GM19043 (cell line): Measurements from ENCODE around the gene PRDM12.

ENCODE experiments used
- ATAC-seq: cut with Tn5 transposase; IDR thresholded peaks from one replicate; pipeline ENCODE4 v1.9.1; 2021; ENCODE audit warnings: low read depth; ENCODE audit not compliant: unreplicated experiment

PRDM12 gene

GRCh38 chr9:130687615-130688014 lies 23.2 kb downstream of the PRDM12 start:
- ATAC-seq, result no peak

DNA sequence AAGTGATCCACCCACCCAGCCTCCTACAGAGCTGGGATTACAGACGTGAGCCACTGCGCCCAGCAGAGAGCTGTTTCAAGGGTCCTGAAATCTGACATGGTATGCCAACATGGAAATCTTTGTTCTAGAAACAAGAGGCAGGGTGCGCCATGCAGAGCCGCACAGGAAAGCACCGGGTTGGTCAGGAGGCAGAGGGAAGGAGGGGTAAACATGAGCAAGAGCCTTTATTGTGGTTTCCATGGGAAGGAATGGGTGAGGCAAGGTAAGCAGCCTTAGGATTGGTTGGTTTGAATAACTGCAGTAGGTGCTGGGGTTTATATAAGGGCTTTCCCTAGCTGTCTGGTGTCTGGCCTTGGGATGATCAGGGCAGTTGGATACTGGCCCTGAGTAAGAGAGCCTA lies 23.7 kb downstream of the PRDM12 start:
- no peak for ATAC-seq

GRCh38 chr9:130689572-130689936 lies 25.2 kb downstream of the PRDM12 start:
- ATAC-seq, result no peak

DNA sequence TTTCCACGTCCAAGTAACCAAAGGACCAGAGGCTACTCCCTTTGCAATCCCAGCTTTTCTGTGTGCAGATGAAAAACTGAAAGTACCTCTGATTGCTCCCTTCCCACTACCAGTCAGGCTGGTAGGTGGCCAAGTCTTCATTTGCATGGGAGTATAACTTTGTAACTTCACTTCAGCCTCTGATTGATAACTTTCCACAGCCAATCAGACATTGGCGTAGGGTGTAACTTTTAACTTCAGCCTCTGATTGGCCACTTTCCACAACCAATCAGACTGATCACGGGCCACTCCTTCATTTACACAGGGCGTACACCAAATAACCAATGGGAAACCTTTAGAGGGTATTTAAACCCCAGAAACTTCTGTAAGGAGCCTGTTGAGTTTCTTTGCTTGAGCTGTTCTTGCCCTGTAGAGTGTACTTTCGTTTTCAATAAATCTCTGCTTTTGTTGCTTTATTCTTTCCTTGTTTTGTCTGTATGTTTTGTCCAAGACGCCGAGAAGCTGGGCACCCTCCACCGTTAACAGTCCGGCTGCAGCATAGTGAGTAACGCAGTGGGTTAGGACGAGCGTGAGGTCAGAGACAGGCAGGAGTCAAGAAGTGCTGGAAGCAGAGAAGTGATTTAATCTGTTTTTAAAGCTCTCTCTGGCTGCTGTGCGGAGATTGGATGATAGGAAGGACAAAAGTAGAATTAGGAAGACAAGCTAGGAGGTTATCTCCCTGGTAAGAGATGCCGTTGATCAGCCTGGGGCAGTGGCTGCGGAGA lies 25.7 kb downstream of the PRDM12 start:
- ATAC-seq, result no peak

DNA sequence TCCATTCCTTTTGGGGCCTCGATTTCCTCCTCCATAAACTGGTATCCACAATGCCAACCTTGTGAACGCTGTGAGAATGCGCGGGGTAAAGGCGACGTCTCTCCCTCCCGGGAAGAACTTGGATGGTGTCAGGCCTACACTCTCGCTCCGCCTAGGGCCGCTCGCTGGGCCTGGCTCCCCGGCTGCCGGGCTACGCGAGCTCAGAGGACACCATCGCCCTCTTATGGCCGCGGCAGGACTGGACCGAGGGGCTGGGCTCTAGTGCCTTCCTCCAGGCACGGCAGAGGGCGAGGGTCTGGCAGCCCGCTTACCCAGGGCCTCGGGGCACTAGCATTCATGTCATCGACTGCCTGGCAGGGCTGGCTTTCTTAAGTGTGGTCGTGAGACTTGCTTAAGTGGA lies 27.9 kb downstream of the PRDM12 start:
- ATAC-seq, result no peak

GRCh38 chr9:130693101-130693425 lies 28.7 kb downstream of the PRDM12 start:
- no peak for ATAC-seq

GRCh38 chr9:130693426-130694191 lies 29.2 kb downstream of the PRDM12 start, which contains the start of gene EXOSC2:
TSS of gene EXOSC2 (plus strand) at chr9:130693780. CDS start at chr9:130693792, 12 bp downstream.
- ATAC-seq, result peak; percentile 97

- ATAC-seq, result no peak
Observed at GRCh38 chr9:130694205-130694604, 29.8 kb downstream of the PRDM12 start.

- no peak for ATAC-seq
Observed at GRCh38 chr9:130696139-130696650, 31.8 kb downstream of the PRDM12 start.

DNA sequence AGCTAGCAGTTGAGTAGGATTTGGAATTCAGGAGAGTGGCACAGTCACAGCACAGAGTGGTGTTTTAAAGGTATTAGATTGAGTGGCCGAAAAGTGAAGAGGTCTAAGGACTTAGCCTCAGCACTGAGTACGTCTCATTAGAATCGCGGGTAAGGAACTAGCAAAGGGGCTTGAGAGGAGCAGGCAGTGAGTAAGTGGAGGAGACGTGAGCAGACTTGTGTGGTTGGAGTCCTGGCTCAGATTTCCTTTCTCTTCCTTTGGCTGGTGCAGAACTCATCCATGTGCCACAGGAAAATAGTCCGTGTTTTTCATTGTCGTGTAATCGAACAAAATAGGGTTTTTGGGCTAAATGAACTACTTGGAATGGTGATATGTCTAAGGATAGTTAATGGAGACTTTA lies 32.6 kb downstream of the PRDM12 start:
- ATAC-seq, result no peak

DNA sequence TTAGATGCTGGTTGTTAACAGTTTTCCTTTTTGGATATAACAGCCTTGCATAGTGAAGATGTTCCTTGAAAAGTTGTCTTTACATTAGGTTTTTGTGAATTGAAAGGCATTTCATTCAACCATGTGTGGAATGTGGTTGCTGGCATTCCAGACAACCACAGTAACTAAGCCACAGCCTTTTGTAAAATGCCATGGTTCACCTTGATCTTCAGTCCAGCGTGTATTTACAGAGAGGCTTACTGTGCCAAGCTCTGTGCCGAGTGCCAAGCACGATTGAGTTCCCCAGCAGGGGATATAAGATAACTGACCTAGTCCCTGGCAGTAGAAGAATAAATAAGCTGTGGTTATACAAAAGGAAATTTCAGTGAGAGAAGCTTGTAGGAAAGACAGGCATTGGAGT lies 34.1 kb downstream of the PRDM12 start:
- ATAC-seq, result no peak

DNA sequence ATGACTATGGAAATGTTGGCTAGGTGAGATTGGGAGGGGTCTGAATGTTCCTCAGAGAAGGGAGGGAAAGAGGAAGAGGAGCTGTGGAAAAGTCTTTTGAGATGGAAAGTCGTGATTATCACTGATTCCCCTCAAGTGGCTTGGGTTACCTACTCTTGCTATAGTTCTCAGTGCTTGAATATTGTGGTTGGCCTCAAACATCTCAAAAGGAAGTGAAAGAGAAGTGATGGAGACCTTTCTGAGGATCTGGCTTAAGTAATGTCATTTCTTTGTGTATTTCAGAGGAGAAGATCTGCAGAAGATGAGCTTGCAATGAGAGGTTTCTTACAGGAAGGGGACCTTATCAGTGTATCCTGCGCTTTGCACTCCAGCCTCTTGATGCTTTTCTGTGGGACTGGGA lies 34.7 kb downstream of the PRDM12 start:
- no peak for ATAC-seq

- ATAC-seq, result no peak
Observed at GRCh38 chr9:130701059-130702022, 36.9 kb downstream of the PRDM12 start.

GRCh38 chr9:130703501-130703900 lies 39.1 kb downstream of the PRDM12 start:
- ATAC-seq, result no peak

- ATAC-seq, result no peak
Observed at GRCh38 chr9:130707225-130707976, 43.0 kb downstream of the PRDM12 start.

DNA sequence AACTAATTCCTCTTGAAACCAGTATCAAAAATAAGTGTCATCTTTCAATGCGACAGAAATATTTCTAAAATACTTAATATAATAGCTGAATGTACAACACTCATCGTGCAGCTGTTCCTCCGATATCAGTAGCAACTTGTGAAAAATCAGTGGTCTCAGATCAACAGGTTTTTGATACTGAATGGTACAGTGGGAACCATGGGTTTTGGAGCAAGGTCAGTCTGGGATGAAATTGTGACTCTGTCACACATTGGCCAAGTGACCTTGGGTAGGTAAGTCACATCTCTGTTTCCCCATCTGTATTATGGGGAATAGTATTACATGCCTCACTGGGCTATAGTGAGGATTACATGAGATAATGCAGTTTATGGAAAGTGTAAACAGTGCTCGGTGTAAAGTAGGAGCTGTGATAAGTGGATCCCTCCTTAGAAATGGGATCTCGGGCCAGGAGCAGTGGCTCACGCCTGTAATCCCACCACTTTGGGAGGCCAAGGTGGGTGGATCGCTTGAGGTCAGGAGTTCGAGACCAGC lies 46.5 kb downstream of the PRDM12 start:
- ATAC-seq, result no peak

DNA sequence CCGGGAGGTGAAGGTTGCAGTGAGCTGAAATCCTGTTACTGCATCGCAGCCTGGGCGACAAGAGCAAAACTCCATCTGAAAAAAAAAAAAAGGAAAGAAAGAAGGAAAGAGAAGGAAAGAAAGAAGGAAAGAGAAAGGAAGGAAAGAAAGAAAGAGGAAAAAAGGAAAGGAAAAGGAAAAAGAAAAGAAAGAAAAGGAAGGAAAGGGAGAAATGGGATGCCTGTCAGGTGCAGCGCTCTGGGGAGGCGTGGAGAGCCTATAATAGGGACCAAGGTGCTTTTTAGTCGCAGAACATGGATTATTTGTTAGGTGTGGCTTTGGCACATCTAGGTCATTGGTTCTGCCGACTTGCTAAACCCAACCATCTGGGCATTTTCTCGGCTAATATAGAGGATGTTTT lies 47.1 kb downstream of the PRDM12 start:
- ATAC-seq, result no peak

- peak; percentile 96 for ATAC-seq
Observed at GRCh38 chr9:130712564-130713285, 48.3 kb downstream of the PRDM12 start.

DNA sequence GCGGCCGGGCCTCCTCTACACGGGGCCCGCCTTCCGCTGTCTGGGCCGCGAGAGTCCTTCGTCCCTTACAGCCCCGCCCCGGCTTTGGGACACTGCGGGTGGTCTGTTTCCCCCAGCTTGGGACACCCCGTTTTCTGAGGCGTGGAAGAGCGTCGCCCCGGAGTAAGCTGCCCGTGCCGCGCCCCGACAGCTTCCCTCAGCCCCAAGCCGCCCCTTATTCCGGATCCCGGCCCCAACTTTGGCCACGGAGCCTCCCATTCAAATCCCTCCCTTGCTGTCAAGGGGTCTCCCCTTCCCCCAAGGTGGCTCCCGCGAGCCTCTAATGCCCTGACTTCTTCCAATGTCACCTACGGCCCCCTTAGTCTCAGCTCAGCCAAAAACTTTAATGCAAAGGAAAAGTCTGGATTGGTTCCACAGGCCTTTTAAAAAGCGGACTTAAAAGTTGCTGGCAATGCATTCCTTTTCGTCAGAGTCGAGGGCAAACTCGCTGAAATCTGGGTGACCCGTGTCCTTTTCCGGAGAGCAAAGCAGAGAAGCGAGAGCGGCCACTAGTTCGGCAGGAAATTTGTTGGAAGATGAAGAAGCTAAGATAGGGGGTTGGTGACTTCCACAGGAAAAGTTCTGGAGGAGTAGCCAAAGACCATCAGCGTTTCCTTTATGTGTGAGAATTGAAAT lies 49.0 kb downstream of the PRDM12 start:
- no peak for ATAC-seq
